GM12872 (cell line): Measurements from ENCODE around the gene CARMIL1.

Source experiments
- CTCF ChIP-seq: IDR thresholded peaks from 3 replicates; pipeline ENCODE4 v1.5.1; 2011; ENCODE audit warnings: low read depth, mild to moderate bottlenecking, low read length, moderate library complexity; ENCODE audit not compliant: insufficient read depth

CARMIL1 gene

DNA sequence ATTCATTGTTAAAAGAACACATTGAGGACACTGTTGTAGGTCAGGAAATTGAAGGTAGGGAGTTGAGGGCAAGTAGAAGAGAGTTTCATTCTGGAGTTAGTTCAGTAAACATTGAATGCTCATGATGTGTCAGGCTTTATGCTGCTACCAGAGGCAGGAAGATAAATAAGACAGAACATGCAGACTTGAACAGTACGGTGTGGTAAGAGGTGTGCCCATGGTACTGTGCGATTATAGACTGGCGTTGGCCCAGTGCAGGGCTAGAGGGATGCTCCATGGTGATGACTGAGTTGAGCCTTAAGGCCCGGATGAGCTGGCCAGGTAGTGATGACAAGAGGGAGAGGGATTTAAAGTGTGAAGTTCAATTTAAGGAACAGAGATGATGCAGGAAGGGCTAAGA is 50.8 kb downstream of the CARMIL1 start:
- no peak for TF ChIP-seq CTCF

GRCh38 chr6:25330796-25331685 is 51.9 kb downstream of the CARMIL1 start:
- TF ChIP-seq CTCF: no peak

GRCh38 chr6:25332165-25332564 is 53.0 kb downstream of the CARMIL1 start:
- TF ChIP-seq CTCF: no peak

GRCh38 chr6:25332655-25333071 is 53.5 kb downstream of the CARMIL1 start:
- no peak for TF ChIP-seq CTCF

GRCh38 chr6:25333471-25333870 is 54.3 kb downstream of the CARMIL1 start:
- TF ChIP-seq CTCF: no peak

GRCh38 chr6:25334793-25335192 is 55.6 kb downstream of the CARMIL1 start:
- no peak for TF ChIP-seq CTCF

GRCh38 chr6:25336996-25337395 is 57.8 kb downstream of the CARMIL1 start:
- no peak for TF ChIP-seq CTCF
